HCT116 (cell line): Measurements from ENCODE around the gene GOLGA5. TPM values are rescaled to one million over a fixed set of nuclear protein-coding genes. Genes with fewer than 3 reads are reported as not detected.

ENCODE experiments used
- ATAC-seq: fragments of 200-7000 bp; cut with Tn5 transposase; 2 replicates; pipeline ENCODE4 v1.9.1; 2020; ENCODE audit warnings: mild to moderate bottlenecking, moderate library complexity
- BruUV-seq: library from RNA; stranded (reverse); fragments of 400-500 nt; replicated peaks from 2 replicates; lab custom pipeline; 2021; lab: Mats Ljungman, UMichigan
- CTCF ChIA-PET: fragments of 300-600 bp; sonication (Branson Sonifier 250); formaldehyde crosslinking; loops from one replicate; lab custom pipeline; 2021; ENCODE audit warnings: antibody characterized with exemption; lab: Charles Lee
- POLR2A ChIA-PET: fragments of 300-600, 350-600 bp; sonication (Branson Sonifier 250); formaldehyde crosslinking; loops from one replicate; lab custom pipeline; 2021; ENCODE audit warnings: antibody characterized with exemption; lab: Charles Lee
- RAD21 ChIA-PET, 2 experiments: fragments of 300-600 bp; sonication (Branson Sonifier 250); formaldehyde crosslinking; loops; one replicate each; lab custom pipeline; 2023; ENCODE audit warnings: low total read pairs in 2 of 2; ENCODE audit not compliant: uncharacterized antibody in 2 of 2, unreplicated experiment in 2 of 2, low non-redundant PET in 1 of 2; lab: Charles Lee
- DNase-seq: peaks from one replicate; pipeline ENCODE4 v3.0.0-alpha.2; 2010; ENCODE audit warnings: low read depth, low spot score
- H2AFZ ChIP-seq: fragments of 200-600 bp; shearing (Covaris generic), sonication (generic); 2 replicates; pipeline ENCODE4 v1.6.1; 2017; ENCODE audit warnings: low read depth, mixed run types, mixed read lengths, antibody characterized with exemption, low read length; ENCODE audit not compliant: poor library complexity, severe bottlenecking
- H3K27ac ChIP-seq: 2 replicates; pipeline ENCODE4 v1.5.1; 2012; ENCODE audit warnings: low read depth, low read length
- H3K27me3 ChIP-seq: fragments of 200-600 bp; sonication (generic); 2 replicates; pipeline ENCODE4 v1.6.1; 2016; ENCODE audit warnings: mixed run types, low read length, mixed read lengths; ENCODE audit not compliant: insufficient read depth
- H3K36me3 ChIP-seq, 2 experiments: fragments of 200-500 bp in 1 of 2; fragments of 200-600 bp in 1 of 2; sonication (Bioruptor generic) in 1 of 2; sonication (generic) in 1 of 2; 2 replicates each; pipeline versions ENCODE4 v1.5.1 to v1.6.1; 2014 to 2016; ENCODE audit warnings: low read length in 2 of 2, inconsistent platforms in 1 of 2, mixed read lengths in 1 of 2, mixed run types in 1 of 2; ENCODE audit not compliant: insufficient read depth in 2 of 2, control insufficient read depth in 1 of 2
- H3K4me1 ChIP-seq, 2 experiments: fragments of 200-600 bp in 1 of 2; sonication (generic) in 1 of 2; 2 replicates each; pipeline versions ENCODE4 v1.5.1 to v1.6.1; 2012 to 2017; ENCODE audit warnings: low read length in 2 of 2, inconsistent platforms in 1 of 2, mild to moderate bottlenecking in 1 of 2, mixed read lengths in 1 of 2, mixed run types in 1 of 2, moderate library complexity in 1 of 2; ENCODE audit not compliant: insufficient read depth in 2 of 2, control insufficient read depth in 1 of 2
- H3K4me2 ChIP-seq: fragments of 200-600 bp; sonication (generic); 2 replicates; pipeline ENCODE4 v1.6.1; 2017; ENCODE audit warnings: mixed run types, low read length, mixed read lengths
- H3K4me3 ChIP-seq, 2 experiments: fragments of 200-600 bp in 1 of 2; sonication (generic) in 1 of 2; replicated peaks in 1 of 2; 2 replicates each; pipeline ENCODE4 v1.5.1; 2011 to 2016; ENCODE audit warnings: low read length in 2 of 2, control low read depth in 1 of 2, low read depth in 1 of 2, mild to moderate bottlenecking in 1 of 2, mixed read lengths in 1 of 2, mixed run types in 1 of 2
- H3K79me2 ChIP-seq: fragments of 200-600 bp; sonication (generic); 2 replicates; pipeline ENCODE4 v1.6.1; 2017; ENCODE audit warnings: mild to moderate bottlenecking, mixed run types, low read length, moderate library complexity, mixed read lengths; ENCODE audit not compliant: insufficient read depth
- H3K9ac ChIP-seq: fragments of 200-600 bp; sonication (generic); 2 replicates; pipeline ENCODE4 v1.6.1; 2016; ENCODE audit warnings: low read length, mixed read lengths
- H3K9me2 ChIP-seq: fragments of 200-600 bp; sonication (generic), shearing (Covaris generic); 2 replicates; pipeline ENCODE4 v1.6.1; 2017; ENCODE audit warnings: mixed run types, mild to moderate bottlenecking, moderate library complexity; ENCODE audit not compliant: insufficient read depth
- H3K9me3 ChIP-seq, 2 experiments: fragments of 200-500 bp in 1 of 2; fragments of 200-600 bp in 1 of 2; sonication (Bioruptor generic) in 1 of 2; sonication (generic) in 1 of 2; 2 replicates each; pipeline ENCODE4 v1.6.1; 2014 to 2017; ENCODE audit warnings: low read length in 2 of 2, mixed read lengths in 2 of 2, inconsistent platforms in 1 of 2, low read depth in 1 of 2, mild to moderate bottlenecking in 1 of 2, mixed run types in 1 of 2, moderate library complexity in 1 of 2; ENCODE audit not compliant: control insufficient read depth in 1 of 2, insufficient read depth in 1 of 2
- H4K20me1 ChIP-seq: fragments of 200-600 bp; sonication (generic), shearing (Covaris generic); 2 replicates; pipeline ENCODE4 v1.6.1; 2017; ENCODE audit warnings: mixed run types, mild to moderate bottlenecking, moderate library complexity; ENCODE audit not compliant: insufficient read depth
- CBX3 ChIP-seq: IDR thresholded peaks from 2 replicates; pipeline ENCODE4 v1.6.1; 2012; ENCODE audit warnings: low read depth
- CEBPB ChIP-seq: IDR thresholded peaks from 2 replicates; pipeline ENCODE4 v1.6.1; 2012; ENCODE audit warnings: low read depth
- EGR1 ChIP-seq: IDR thresholded peaks from 2 replicates; pipeline ENCODE4 v1.6.1; 2012; ENCODE audit warnings: low read depth
- ELF1 ChIP-seq: IDR thresholded peaks from 2 replicates; pipeline ENCODE4 v1.6.1; 2012; ENCODE audit warnings: low read depth, borderline replicate concordance
- EZH2 ChIP-seq: fragments of 200-600 bp; sonication (generic); IDR thresholded peaks from 2 replicates; pipeline ENCODE4 v1.6.1; 2017; ENCODE audit warnings: antibody characterized with exemption, mixed run types
- FOSL1 ChIP-seq: IDR thresholded peaks from 2 replicates; pipeline ENCODE4 v1.6.1; 2012; ENCODE audit warnings: low read depth
- POLR2A ChIP-seq: IDR thresholded peaks from 2 replicates; pipeline ENCODE4 v1.7.0; 2011; ENCODE audit warnings: borderline replicate concordance; ENCODE audit not compliant: insufficient read depth, insufficient read length; ENCODE audit errors: extremely low read depth
- POLR2AphosphoS5 ChIP-seq: IDR thresholded peaks from 2 replicates; pipeline ENCODE4 v1.6.1; 2011; ENCODE audit warnings: mild to moderate bottlenecking, low read depth, low read length, moderate library complexity
- RAD21 ChIP-seq: IDR thresholded peaks from 2 replicates; pipeline ENCODE4 v1.6.1; 2012; ENCODE audit warnings: low read depth, mild to moderate bottlenecking
- SIN3A ChIP-seq: IDR thresholded peaks from 2 replicates; pipeline ENCODE4 v1.6.1; 2012; ENCODE audit warnings: low read depth
- SP1 ChIP-seq: IDR thresholded peaks from 2 replicates; pipeline ENCODE4 v1.6.1; 2012; ENCODE audit warnings: low read depth
- SRF ChIP-seq: IDR thresholded peaks from 2 replicates; pipeline ENCODE4 v1.6.1; 2012; ENCODE audit warnings: low read depth
- TCF7L2 ChIP-seq: IDR thresholded peaks from 2 replicates; pipeline ENCODE4 v1.7.0; 2011; ENCODE audit warnings: borderline replicate concordance, inconsistent platforms; ENCODE audit not compliant: insufficient read depth, insufficient read length; ENCODE audit errors: extremely low read depth
- YY1 ChIP-seq: IDR thresholded peaks from 2 replicates; pipeline ENCODE4 v1.6.1; 2011; ENCODE audit warnings: low read length, low read depth, moderate library complexity, mild to moderate bottlenecking; ENCODE audit not compliant: insufficient replicate concordance; ENCODE audit errors: extremely low read depth
- ZFX ChIP-seq: fragments of 450-650 bp; IDR thresholded peaks from 2 replicates; pipeline ENCODE4 v1.6.1; 2017
- ZNF274 ChIP-seq: fragments of 200-500 bp; sonication (Bioruptor generic); IDR thresholded peaks from 2 replicates; pipeline ENCODE4 v1.6.1; 2014; ENCODE audit warnings: mild to moderate bottlenecking, low read depth, low read length, inconsistent platforms
- intact Hi-C: fragments of 100-400 bp; cut with micrococcal nuclease; formaldehyde crosslinking; loops from 2 replicates; pipeline ENCODE4 v1.10.0; 2022
- total RNA-seq: library from RNA; stranded (reverse); gene quantifications from one replicate; pipeline ENCODE4 v1.2.1, GENCODE V29; 2021; ENCODE audit not compliant: unreplicated experiment
- TF ChIP-seq, protein P1 (sequence below): IDR thresholded peaks from 2 replicates; pipeline ENCODE4 v1.6.1; 2012; ENCODE audit warnings: low read depth
- TF ChIP-seq, protein P2 (sequence below): IDR thresholded peaks from 2 replicates; pipeline ENCODE4 v1.6.1; 2012
- TF ChIP-seq, protein P3 (sequence below): IDR thresholded peaks from 2 replicates; pipeline ENCODE4 v1.6.1; 2011; ENCODE audit warnings: mild to moderate bottlenecking, low read length, moderate library complexity; ENCODE audit not compliant: insufficient replicate concordance; ENCODE audit errors: extremely low read depth
- TF ChIP-seq, protein P4 (sequence below), 3 experiments: fragments of 200-600 bp in 1 of 3; sonication (generic) in 1 of 3; IDR thresholded peaks in 2 of 3; conservative IDR thresholded peaks in 1 of 3; 2 replicates each; pipeline ENCODE4 v1.5.1; 2012 to 2017; ENCODE audit warnings: low read depth in 2 of 3, low read length in 2 of 3, antibody characterized with exemption in 1 of 3, borderline replicate concordance in 1 of 3, control low read depth in 1 of 3, mild to moderate bottlenecking in 1 of 3, mixed read lengths in 1 of 3, mixed run types in 1 of 3, moderate library complexity in 1 of 3; ENCODE audit not compliant: insufficient read depth in 1 of 3

Gene GOLGA5
- total RNA-seq, 1 experiment from 2014 or later: 24.4 TPM

DNA sequence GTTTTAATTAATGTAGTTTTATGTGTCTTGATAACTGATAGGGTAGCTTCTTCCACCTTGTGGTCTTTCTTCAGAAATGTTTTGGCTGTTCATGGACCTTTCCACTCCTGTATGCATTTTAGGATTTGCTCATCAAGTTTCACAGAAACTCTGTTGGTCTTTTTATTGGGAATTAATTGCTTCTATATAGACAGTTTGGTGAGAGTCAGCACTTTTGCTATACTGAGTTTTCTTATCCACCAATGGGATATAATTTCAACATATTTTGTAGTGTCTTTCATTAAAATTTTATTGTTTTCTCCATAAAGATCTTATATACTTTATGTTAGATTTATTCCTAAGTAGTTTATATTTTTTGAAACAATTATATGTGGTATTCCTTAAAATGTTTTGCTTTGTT lies 7.8 kb downstream of the GOLGA5 start:
- no peak overlapping the region for H3K27ac ChIP-seq
- no peaks in the 10 kb centered on the region for H3K9me3 ChIP-seq
- H3K4me3 ChIP-seq: no peak overlapping the region
- H3K9me2 ChIP-seq: no peaks in the 10 kb centered on the region
- intact Hi-C loops: no loop called here
- H3K9ac ChIP-seq: no peak overlapping the region
- BruUV-seq: no TSS peak
- H3K4me1 ChIP-seq: no peaks in the 10 kb centered on the region
- RAD21 ChIA-PET: no interaction called here
- H3K4me2 ChIP-seq: no peak overlapping the region
- no peak for TF ChIP-seq ZNF274
- TF ChIP-seq, protein P1, sequence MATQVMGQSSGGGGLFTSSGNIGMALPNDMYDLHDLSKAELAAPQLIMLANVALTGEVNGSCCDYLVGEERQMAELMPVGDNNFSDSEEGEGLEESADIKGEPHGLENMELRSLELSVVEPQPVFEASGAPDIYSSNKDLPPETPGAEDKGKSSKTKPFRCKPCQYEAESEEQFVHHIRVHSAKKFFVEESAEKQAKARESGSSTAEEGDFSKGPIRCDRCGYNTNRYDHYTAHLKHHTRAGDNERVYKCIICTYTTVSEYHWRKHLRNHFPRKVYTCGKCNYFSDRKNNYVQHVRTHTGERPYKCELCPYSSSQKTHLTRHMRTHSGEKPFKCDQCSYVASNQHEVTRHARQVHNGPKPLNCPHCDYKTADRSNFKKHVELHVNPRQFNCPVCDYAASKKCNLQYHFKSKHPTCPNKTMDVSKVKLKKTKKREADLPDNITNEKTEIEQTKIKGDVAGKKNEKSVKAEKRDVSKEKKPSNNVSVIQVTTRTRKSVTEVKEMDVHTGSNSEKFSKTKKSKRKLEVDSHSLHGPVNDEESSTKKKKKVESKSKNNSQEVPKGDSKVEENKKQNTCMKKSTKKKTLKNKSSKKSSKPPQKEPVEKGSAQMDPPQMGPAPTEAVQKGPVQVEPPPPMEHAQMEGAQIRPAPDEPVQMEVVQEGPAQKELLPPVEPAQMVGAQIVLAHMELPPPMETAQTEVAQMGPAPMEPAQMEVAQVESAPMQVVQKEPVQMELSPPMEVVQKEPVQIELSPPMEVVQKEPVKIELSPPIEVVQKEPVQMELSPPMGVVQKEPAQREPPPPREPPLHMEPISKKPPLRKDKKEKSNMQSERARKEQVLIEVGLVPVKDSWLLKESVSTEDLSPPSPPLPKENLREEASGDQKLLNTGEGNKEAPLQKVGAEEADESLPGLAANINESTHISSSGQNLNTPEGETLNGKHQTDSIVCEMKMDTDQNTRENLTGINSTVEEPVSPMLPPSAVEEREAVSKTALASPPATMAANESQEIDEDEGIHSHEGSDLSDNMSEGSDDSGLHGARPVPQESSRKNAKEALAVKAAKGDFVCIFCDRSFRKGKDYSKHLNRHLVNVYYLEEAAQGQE: no peak
- no peak for TF ChIP-seq POLR2AphosphoS5
- no peak for TF ChIP-seq SP1
- no peak for TF ChIP-seq POLR2A
- no peak for TF ChIP-seq EZH2
- TF ChIP-seq, protein P2, sequence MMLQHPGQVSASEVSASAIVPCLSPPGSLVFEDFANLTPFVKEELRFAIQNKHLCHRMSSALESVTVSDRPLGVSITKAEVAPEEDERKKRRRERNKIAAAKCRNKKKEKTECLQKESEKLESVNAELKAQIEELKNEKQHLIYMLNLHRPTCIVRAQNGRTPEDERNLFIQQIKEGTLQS: no peak
- TF ChIP-seq SRF: no peak
- no peak for TF ChIP-seq RAD21
- TF ChIP-seq ZFX: no peak
- TF ChIP-seq CEBPB: no peak
- TF ChIP-seq EGR1: no peak
- TF ChIP-seq, protein P3, sequence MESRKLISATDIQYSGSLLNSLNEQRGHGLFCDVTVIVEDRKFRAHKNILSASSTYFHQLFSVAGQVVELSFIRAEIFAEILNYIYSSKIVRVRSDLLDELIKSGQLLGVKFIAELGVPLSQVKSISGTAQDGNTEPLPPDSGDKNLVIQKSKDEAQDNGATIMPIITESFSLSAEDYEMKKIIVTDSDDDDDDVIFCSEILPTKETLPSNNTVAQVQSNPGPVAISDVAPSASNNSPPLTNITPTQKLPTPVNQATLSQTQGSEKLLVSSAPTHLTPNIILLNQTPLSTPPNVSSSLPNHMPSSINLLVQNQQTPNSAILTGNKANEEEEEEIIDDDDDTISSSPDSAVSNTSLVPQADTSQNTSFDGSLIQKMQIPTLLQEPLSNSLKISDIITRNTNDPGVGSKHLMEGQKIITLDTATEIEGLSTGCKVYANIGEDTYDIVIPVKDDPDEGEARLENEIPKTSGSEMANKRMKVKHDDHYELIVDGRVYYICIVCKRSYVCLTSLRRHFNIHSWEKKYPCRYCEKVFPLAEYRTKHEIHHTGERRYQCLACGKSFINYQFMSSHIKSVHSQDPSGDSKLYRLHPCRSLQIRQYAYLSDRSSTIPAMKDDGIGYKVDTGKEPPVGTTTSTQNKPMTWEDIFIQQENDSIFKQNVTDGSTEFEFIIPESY: no peak
- TF ChIP-seq YY1: no peak
- TF ChIP-seq ELF1: no peak
- no peak for TF ChIP-seq FOSL1
- no peak for TF ChIP-seq TCF7L2
- TF ChIP-seq SIN3A: no peak
- TF ChIP-seq CBX3: no peak
- TF ChIP-seq, protein P4, sequence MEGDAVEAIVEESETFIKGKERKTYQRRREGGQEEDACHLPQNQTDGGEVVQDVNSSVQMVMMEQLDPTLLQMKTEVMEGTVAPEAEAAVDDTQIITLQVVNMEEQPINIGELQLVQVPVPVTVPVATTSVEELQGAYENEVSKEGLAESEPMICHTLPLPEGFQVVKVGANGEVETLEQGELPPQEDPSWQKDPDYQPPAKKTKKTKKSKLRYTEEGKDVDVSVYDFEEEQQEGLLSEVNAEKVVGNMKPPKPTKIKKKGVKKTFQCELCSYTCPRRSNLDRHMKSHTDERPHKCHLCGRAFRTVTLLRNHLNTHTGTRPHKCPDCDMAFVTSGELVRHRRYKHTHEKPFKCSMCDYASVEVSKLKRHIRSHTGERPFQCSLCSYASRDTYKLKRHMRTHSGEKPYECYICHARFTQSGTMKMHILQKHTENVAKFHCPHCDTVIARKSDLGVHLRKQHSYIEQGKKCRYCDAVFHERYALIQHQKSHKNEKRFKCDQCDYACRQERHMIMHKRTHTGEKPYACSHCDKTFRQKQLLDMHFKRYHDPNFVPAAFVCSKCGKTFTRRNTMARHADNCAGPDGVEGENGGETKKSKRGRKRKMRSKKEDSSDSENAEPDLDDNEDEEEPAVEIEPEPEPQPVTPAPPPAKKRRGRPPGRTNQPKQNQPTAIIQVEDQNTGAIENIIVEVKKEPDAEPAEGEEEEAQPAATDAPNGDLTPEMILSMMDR (IDR thresholded peaks at IDR 0.05 in 2 of 3, conservative IDR thresholded peaks at IDR 0.05 in 1 of 3; ENCODE audit: borderline replicate concordance in 1 of 3, insufficient read depth in 1 of 3, low read depth in 2 of 3, low read length in 2 of 3): no peak
- POLR2A ChIA-PET: no interaction called here
- peaks cover 47% of the 10 kb centered on the region for H3K79me2 ChIP-seq
- no peaks in the 10 kb centered on the region for H4K20me1 ChIP-seq
- H3K36me3 ChIP-seq: peaks cover 11 to 16% of the 10 kb centered on the region in 2 experiments; a peak in 3 of 4 replicates
- ATAC-seq (no peak), DNase-seq (no peak)
- no peaks in the 10 kb centered on the region for H3K27me3 ChIP-seq
- no peak overlapping the region for H2AFZ ChIP-seq
- CTCF ChIA-PET: no interaction called here
